Measurements from ENCODE around the gene SUPT3H. TPM values are rescaled to one million over a fixed set of nuclear protein-coding genes. Genes with fewer than 3 reads are reported as not detected.

The SUPT3H gene
- total and polyA plus RNA-seq, 12 donors: 2.1 to 6.2 (median 3.5) TPM

DNA sequence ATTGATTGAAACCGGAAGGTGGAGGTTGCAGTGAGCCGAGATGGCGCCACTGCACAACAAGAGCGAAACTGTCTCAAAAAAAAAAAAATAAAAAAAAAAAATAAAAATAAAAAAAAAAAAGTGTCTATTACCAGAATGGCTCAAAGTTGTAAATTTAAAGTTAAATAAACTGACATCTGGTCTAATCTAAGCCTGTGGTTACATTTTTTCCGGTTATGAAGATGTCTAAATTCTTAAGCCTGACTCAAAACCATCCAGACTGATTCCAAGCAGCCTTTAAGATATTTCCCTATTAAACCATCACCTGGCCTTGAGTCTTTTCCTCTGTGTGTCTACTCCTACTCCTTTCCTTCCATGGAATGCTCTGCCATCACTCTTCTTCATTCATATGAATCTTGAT, 421.3 kb downstream of the SUPT3H start:
- 96 to 99% methylated on average over 5 of the region's 5 CpGs for WGBS, 2 donors
- intact Hi-C loops (cut with DNase I): no loop called here
- ATAC-seq: no peak

DNA sequence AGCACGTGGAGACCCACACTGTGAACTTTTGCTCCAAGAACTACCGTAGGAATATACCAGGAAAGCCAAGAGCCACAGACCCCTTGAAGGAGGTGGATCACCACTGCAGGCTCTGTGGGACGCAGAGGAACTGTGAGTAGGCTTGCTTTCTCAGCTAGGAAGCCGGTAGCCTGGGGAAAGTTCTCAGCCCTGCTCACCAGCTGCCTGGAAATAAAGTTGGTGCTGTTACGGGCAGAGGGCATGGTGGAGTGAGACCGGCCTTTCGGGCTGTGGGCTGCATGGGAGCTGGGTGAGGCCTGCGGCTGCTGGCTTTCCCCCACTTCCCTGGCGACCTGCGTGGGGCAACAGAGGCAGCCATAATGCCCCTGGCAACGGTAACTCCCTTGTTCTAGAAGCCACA, 422.6 kb downstream of the SUPT3H start:
- 95 to 98% methylated on average over 11 of the region's 11 CpGs for WGBS, 2 donors
- no peaks in the 10 kb centered on the region for H3K4me1 ChIP-seq
- intact Hi-C loops (cut with DNase I): no loop called here
- H3K27me3 ChIP-seq: no peaks in the 10 kb centered on the region
- H3K36me3 ChIP-seq: peaks cover 0 to 31% (median 0%) of the 10 kb centered on the region in 9 donors
- no peak for ATAC-seq
- H3K9me3 ChIP-seq: peaks cover 0 to 9% (median 3%) of the 10 kb centered on the region in 11 donors
- TF ChIP-seq, protein P1, sequence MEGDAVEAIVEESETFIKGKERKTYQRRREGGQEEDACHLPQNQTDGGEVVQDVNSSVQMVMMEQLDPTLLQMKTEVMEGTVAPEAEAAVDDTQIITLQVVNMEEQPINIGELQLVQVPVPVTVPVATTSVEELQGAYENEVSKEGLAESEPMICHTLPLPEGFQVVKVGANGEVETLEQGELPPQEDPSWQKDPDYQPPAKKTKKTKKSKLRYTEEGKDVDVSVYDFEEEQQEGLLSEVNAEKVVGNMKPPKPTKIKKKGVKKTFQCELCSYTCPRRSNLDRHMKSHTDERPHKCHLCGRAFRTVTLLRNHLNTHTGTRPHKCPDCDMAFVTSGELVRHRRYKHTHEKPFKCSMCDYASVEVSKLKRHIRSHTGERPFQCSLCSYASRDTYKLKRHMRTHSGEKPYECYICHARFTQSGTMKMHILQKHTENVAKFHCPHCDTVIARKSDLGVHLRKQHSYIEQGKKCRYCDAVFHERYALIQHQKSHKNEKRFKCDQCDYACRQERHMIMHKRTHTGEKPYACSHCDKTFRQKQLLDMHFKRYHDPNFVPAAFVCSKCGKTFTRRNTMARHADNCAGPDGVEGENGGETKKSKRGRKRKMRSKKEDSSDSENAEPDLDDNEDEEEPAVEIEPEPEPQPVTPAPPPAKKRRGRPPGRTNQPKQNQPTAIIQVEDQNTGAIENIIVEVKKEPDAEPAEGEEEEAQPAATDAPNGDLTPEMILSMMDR (IDR thresholded peaks at IDR 0.05): no peak
- no peak overlapping the region for H3K4me3 ChIP-seq
- DNase-seq: no peak
- H3K27ac ChIP-seq: no peak overlapping the region

More for the DNA sequence above, 421.3 kb downstream of the SUPT3H start:
- Histone ChIP-seq H3K4me1 (no peaks in the 10 kb centered on the region), H3K9me3 (no peaks in the 10 kb centered on the region), H3K4me3 (no peak overlapping the region), H3K27ac (no peak overlapping the region), H3K27me3 (no peaks in the 10 kb centered on the region), H3K36me3 (peaks cover 0 to 18% (median 0%) of the 10 kb centered on the region in 9 donors)
- TF ChIP-seq, protein P1 (IDR thresholded peaks at IDR 0.05): no peak
- no peak for DNase-seq

DNA sequence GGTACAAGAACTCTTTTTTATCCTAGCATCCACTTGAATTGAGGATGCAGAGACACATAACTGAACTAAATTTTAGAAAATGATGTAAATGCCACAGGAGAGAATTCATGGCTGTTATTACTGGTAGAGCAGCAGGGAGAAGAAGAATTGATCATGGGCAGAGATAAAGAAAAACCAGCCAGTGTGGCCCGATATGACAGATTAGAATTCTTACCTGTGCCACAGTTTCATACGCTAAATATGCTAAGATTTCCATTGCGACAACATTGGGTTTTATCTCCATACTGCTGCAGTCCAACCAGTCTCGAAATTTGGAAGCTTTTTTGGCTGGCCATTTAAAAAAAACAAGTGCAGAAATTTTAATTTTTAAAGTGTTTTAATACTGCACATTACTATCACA, 423.5 kb downstream of the SUPT3H start:
- peaks cover 0 to 40% (median 0%) of the 10 kb centered on the region in 9 donors for H3K36me3 ChIP-seq
- no peaks in the 10 kb centered on the region for H3K27me3 ChIP-seq
- intact Hi-C loops (cut with DNase I): no loop called here
- TF ChIP-seq, protein P1 (IDR thresholded peaks at IDR 0.05): no peak
- no peaks in the 10 kb centered on the region for H3K4me1 ChIP-seq
- H3K4me3 ChIP-seq: no peak overlapping the region
- ATAC-seq: no peak
- DNase-seq: no peak
- peaks cover 0 to 18% (median 11%) of the 10 kb centered on the region in 11 donors for H3K9me3 ChIP-seq
- H3K27ac ChIP-seq: no peak overlapping the region
- 92 to 98% methylated on average over 4 of the region's 4 CpGs for WGBS, 2 donors

- peaks cover 0 to 37% (median 21%) of the 10 kb centered on the region in 11 donors for H3K9me3 ChIP-seq
- H3K4me3 ChIP-seq: no peak overlapping the region
- WGBS, 2 donors: 98% methylated on average over 2 of the region's 2 CpGs
- no peaks in the 10 kb centered on the region for H3K4me1 ChIP-seq
- H3K27ac ChIP-seq: no peak overlapping the region
- TF ChIP-seq, protein P1 (IDR thresholded peaks at IDR 0.05): no peak
- no peaks in the 10 kb centered on the region for H3K27me3 ChIP-seq
- peaks cover 0 to 42% (median 0%) of the 10 kb centered on the region in 9 donors for H3K36me3 ChIP-seq
- DNase-seq (no peak), ATAC-seq (no peak)
- intact Hi-C loops (cut with DNase I): no loop called here
Measured at GRCh38 chr6:44951253-44951747, 426.4 kb downstream of the SUPT3H start.

Data from heart right ventricle (tissue), 16 donors.